ENCODE results near the gene ZNF439.
"Not testable (repeated sequence)": the region's sequence is repeated elsewhere in the genome, so short reads cannot be mapped to it uniquely, and the experiment has no call there.

DNA sequence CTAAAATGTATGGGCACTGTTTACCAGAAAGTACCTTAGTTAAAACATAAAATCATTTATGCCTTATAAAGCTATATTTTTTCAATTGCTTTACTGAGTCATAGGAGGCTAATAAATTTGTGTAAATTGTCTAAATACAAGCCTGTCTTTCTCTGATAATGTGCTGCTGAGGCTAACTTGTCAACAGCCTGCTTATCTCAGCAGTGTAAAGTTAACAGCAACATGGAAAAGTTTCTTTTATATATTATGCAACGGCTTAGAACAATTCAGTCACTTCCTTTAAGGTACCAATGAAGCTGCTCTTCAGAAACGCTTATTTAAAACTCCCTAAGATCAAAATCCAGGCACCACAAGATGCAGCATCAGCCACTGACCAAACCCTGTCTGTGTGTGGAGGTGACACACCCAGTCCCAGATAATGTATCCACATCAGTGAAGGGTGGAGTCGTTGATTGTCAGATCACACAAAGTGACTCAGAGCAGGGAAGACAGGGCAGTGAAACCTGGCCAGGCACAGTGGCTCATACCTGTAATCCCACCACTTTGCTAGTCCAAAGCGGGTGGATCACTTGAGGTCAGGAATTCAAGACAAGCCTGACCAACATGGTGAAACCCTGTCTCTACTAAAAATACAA lies 66.0 kb downstream of the ZNF439 start:
- TF ChIP-seq POLR2AphosphoS5 (IDR thresholded peaks at IDR 0.05): not testable (repeated sequence)
- TF ChIP-seq, protein P1, sequence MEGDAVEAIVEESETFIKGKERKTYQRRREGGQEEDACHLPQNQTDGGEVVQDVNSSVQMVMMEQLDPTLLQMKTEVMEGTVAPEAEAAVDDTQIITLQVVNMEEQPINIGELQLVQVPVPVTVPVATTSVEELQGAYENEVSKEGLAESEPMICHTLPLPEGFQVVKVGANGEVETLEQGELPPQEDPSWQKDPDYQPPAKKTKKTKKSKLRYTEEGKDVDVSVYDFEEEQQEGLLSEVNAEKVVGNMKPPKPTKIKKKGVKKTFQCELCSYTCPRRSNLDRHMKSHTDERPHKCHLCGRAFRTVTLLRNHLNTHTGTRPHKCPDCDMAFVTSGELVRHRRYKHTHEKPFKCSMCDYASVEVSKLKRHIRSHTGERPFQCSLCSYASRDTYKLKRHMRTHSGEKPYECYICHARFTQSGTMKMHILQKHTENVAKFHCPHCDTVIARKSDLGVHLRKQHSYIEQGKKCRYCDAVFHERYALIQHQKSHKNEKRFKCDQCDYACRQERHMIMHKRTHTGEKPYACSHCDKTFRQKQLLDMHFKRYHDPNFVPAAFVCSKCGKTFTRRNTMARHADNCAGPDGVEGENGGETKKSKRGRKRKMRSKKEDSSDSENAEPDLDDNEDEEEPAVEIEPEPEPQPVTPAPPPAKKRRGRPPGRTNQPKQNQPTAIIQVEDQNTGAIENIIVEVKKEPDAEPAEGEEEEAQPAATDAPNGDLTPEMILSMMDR (IDR thresholded peaks at IDR 0.05): not testable (repeated sequence)

All from breast epithelium (tissue), 3 donors.